DOHH2 (cell line): ENCODE data around the gene ERBB2.
A peak's percentile ranks its signal among the peaks of the same experiment; 100 is the strongest.

ENCODE experiments used
- H3F3A ChIP-seq: fragments of 200-600 bp; sonication (generic), shearing (Covaris generic); 2 replicates; pipeline ENCODE4 v1.6.0; 2016; ENCODE audit warnings: antibody characterized with exemption, mild to moderate bottlenecking; ENCODE audit not compliant: control insufficient read depth, insufficient read depth
- H3K27ac ChIP-seq: fragments of 200-600 bp; sonication (generic); 2 replicates; pipeline ENCODE4 v1.5.1; 2014; ENCODE audit warnings: low read depth, mild to moderate bottlenecking, low read length, moderate library complexity
- H3K27me3 ChIP-seq: fragments of 200-600 bp; sonication (generic); 2 replicates; pipeline ENCODE4 v1.6.1; 2014; ENCODE audit warnings: mild to moderate bottlenecking, low read length, mixed read lengths; ENCODE audit not compliant: control insufficient read depth
- H3K36me3 ChIP-seq: fragments of 200-600 bp; sonication (generic); 2 replicates; pipeline ENCODE4 v1.6.1; 2014; ENCODE audit warnings: mild to moderate bottlenecking, low read length, moderate library complexity, mixed read lengths; ENCODE audit not compliant: control insufficient read depth
- H3K4me1 ChIP-seq: fragments of 200-600 bp; sonication (generic); 2 replicates; pipeline ENCODE4 v1.6.1; 2014; ENCODE audit warnings: mild to moderate bottlenecking, low read length, mixed read lengths; ENCODE audit not compliant: control insufficient read depth
- H3K4me2 ChIP-seq: fragments of 200-600 bp; sonication (generic); 2 replicates; pipeline ENCODE4 v1.6.0; 2014; ENCODE audit warnings: mild to moderate bottlenecking, low read length, moderate library complexity
- H3K4me3 ChIP-seq: fragments of 200-600 bp; sonication (generic); 2 replicates; pipeline ENCODE4 v1.5.1; 2014; ENCODE audit warnings: mild to moderate bottlenecking, low read length, mixed read lengths
- H3K79me2 ChIP-seq: fragments of 200-600 bp; sonication (generic); 2 replicates; pipeline ENCODE4 v1.6.1; 2014; ENCODE audit warnings: mild to moderate bottlenecking, low read length, mixed read lengths; ENCODE audit not compliant: control insufficient read depth
- H3K9me2 ChIP-seq: fragments of 200-600 bp; sonication (generic); replicated peaks from 2 replicates; pipeline ENCODE4 v1.6.1; 2014; ENCODE audit warnings: mild to moderate bottlenecking, low read length, mixed read lengths; ENCODE audit not compliant: control insufficient read depth
- H3K9me3 ChIP-seq: fragments of 200-600 bp; sonication (generic); 2 replicates; pipeline ENCODE4 v1.6.1; 2014; ENCODE audit warnings: antibody characterized with exemption, low read length, mixed read lengths; ENCODE audit not compliant: control insufficient read depth, insufficient read depth
- H4K20me1 ChIP-seq: fragments of 200-600 bp; sonication (generic); 2 replicates; pipeline ENCODE4 v1.6.0; 2014; ENCODE audit warnings: low read depth, mild to moderate bottlenecking, antibody characterized with exemption, low read length, moderate library complexity; ENCODE audit not compliant: control insufficient read depth, insufficient read depth
- CTCF ChIP-seq: fragments of 200-600 bp; sonication (generic); IDR thresholded peaks from one replicate; pipeline ENCODE4 v1.5.1; 2014; ENCODE audit warnings: antibody characterized with exemption, mild to moderate bottlenecking, low read depth, low read length; ENCODE audit not compliant: poor library complexity, severe bottlenecking
- EZH2phosphoT487 ChIP-seq: fragments of 200-600 bp; sonication (generic); IDR thresholded peaks from 2 replicates; pipeline ENCODE4 v1.6.1; 2017; ENCODE audit warnings: borderline replicate concordance, mild to moderate bottlenecking, antibody characterized with exemption, low read length, moderate library complexity, mixed read lengths

The ERBB2 gene

DNA sequence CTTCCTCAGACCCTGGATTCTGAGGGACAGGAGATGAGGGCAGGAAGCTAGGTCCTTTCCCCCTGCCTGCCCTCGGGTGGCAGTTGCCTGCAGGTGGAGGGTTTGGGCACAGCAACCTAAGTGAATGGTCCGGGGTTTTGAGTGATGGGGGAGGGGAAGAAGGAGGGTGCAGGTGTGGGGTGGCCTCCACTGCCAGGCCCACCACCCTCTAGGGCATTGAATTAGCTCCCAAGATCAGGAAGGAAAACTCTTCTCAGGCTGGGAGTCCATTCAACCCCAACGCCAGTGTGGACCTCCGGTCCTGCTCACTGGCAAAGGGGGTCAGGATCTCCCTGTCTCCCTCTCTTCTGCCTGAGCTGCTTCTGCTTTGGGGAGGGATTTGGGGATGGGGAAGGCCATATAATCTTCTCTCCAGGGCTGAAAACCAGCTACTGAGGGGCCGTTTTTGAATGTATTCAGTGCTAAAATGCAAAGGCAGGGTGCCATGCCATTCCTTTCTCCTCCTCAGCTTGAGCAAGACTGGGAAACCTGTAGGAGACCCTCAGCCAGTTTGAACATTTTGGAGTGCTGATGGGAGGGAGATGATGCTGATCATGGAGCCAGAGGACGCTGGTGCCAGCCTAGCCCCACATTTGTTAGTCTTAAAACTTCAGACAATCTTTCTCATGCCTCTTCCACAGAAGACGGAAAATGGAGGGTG is 56.7 kb downstream of the ERBB2 start:
- peak overlapping the region; percentile 78 for H3K4me3 ChIP-seq
- H3K27me3 ChIP-seq, result no peaks in the 10 kb centered on the region
- no peaks in the 10 kb centered on the region for H4K20me1 ChIP-seq
- H3K27ac ChIP-seq, result peak overlapping the region; percentile 100
- H3K9me2 ChIP-seq, result no peaks in the 10 kb centered on the region
- H3F3A ChIP-seq, result peaks cover 65% of the 10 kb centered on the region
- peaks cover 37% of the 10 kb centered on the region for H3K36me3 ChIP-seq
- peak overlapping the region; percentile 98 for H3K4me2 ChIP-seq
- TF ChIP-seq EZH2phosphoT487 (no peak), CTCF (no peak)
- peaks cover 26% of the 10 kb centered on the region for H3K79me2 ChIP-seq
- peaks cover 84% of the 10 kb centered on the region for H3K4me1 ChIP-seq
- H3K9me3 ChIP-seq, result no peaks in the 10 kb centered on the region

DNA sequence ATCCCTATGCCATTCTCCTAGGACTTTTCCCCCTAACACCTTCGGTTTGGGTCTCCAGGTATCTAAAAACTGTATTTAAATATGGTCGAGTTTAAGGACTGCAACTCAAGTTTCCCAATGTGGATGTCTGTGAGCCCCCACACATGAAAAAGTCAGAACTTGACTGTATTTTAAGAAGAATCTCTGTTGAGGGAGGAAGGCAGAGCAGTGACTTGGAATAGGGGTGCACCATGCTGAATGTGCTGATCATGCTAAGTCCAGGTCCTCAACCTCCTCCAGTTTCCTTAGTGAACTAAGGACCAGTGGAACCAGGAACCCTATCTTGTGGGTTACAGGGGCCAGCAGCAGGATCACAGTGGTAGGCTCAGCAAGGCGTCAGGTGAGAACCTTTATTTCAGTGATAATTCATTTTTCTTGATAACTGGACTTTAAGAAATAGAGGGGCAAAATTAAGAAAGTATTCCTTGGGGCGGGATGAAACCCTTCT is 57.4 kb downstream of the ERBB2 start:
- H3K4me1 ChIP-seq, result peaks cover 91% of the 10 kb centered on the region
- H3K79me2 ChIP-seq, result peaks cover 31% of the 10 kb centered on the region
- H3F3A ChIP-seq, result peaks cover 66% of the 10 kb centered on the region
- H3K4me2 ChIP-seq, result peak overlapping the region; percentile 98
- H4K20me1 ChIP-seq, result no peaks in the 10 kb centered on the region
- peaks cover 43% of the 10 kb centered on the region for H3K36me3 ChIP-seq
- peak overlapping the region; percentile 78 for H3K4me3 ChIP-seq
- H3K27ac ChIP-seq, result peak overlapping the region; percentile 100
- H3K9me2 ChIP-seq, result no peaks in the 10 kb centered on the region
- H3K27me3 ChIP-seq, result no peaks in the 10 kb centered on the region
- no peaks in the 10 kb centered on the region for H3K9me3 ChIP-seq
- TF ChIP-seq EZH2phosphoT487 (no peak), CTCF (no peak)

DNA sequence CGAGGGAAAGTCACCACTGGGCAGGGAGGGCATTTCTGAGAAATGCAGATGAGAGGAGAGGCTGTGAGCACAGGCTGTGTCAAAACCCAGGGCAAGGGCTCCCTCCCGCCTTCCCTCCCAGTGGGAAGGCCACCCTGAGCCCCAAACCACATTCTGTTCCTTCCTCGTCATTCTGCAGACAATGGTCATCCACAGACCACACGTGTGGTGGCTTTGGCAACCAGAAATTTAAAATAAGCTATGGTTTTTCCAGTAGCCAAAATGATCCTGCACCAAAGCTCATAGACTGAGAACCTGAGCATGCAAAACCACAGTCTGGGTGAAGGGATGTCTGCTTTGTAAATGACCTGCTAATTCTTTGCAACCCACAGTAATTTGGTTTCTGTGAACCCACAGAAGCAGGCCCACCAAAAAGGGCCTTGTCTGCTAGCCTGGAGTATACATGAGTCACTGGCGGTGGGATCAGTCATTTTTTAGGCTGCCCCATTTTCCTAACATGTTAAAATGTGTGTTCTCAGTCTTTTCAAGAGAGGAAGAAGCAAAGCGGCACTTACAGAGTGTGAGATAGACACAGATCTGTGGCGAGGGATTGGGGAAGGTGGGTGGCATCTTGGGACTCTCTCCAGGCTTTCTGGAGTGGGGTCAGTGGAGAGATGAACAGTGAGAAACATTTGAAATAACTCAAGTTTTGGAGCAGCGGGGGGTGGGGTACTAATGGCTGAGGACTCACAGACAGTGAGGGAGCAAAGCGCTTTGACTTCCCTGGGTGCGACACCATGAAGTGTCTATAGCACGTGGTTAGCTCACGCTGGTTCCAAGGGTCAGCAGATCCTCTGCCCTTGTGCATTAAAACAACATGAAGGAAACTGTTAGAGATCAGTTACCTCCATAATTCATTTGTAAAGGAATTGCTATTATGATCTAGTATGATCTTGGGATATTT is 58.3 kb downstream of the ERBB2 start:
- TF ChIP-seq CTCF, result no peak
- TF ChIP-seq EZH2phosphoT487, result no peak
- peaks cover 53% of the 10 kb centered on the region for H3K36me3 ChIP-seq
- peaks cover 68% of the 10 kb centered on the region for H3F3A ChIP-seq
- no peaks in the 10 kb centered on the region for H3K9me2 ChIP-seq
- H3K79me2 ChIP-seq, result peaks cover 39% of the 10 kb centered on the region
- H3K27ac ChIP-seq, result peak overlapping the region; percentile 100
- H3K4me2 ChIP-seq, result peak overlapping the region; percentile 98
- no peaks in the 10 kb centered on the region for H4K20me1 ChIP-seq
- H3K9me3 ChIP-seq, result no peaks in the 10 kb centered on the region
- peak overlapping the region; percentile 37 for H3K4me3 ChIP-seq
- H3K4me1 ChIP-seq, result peaks cover 95% of the 10 kb centered on the region
- H3K27me3 ChIP-seq, result no peaks in the 10 kb centered on the region
